Measurements from ENCODE around the gene PPHLN1. TPM values are rescaled to one million over a fixed set of nuclear protein-coding genes. Genes with fewer than 3 reads are reported as not detected.

PPHLN1 gene
- total RNA-seq, 1 experiment from 2014 or later = 118 TPM

GRCh38 chr12:42462486-42462885 is 136.5 kb downstream of the PPHLN1 start:
- Histone ChIP-seq H3K4me3 (no peak overlapping the region), H3K9me3 (replicated peaks) (no peaks in the 10 kb centered on the region), H3K4me1 (no peaks in the 10 kb centered on the region), H3K27me3 (no peaks in the 10 kb centered on the region), H3K36me3 (no peaks in the 10 kb centered on the region), H3K27ac (no peak overlapping the region)
- no peak for DNase-seq

- DNase-seq = no peak
- H3K27me3 ChIP-seq = no peaks in the 10 kb centered on the region
- no peaks in the 10 kb centered on the region for H3K9me3 ChIP-seq (replicated peaks)
- H3K4me1 ChIP-seq = no peaks in the 10 kb centered on the region
- no peak overlapping the region for H3K4me3 ChIP-seq
- H3K27ac ChIP-seq = no peak overlapping the region
- H3K36me3 ChIP-seq = no peaks in the 10 kb centered on the region
Measured at GRCh38 chr12:42463671-42464070, 137.7 kb downstream of the PPHLN1 start.

GRCh38 chr12:42468341-42468821 is 142.4 kb downstream of the PPHLN1 start:
- Histone ChIP-seq H3K4me3 (no peak overlapping the region), H3K9me3 (replicated peaks) (no peaks in the 10 kb centered on the region), H3K27ac (no peak overlapping the region), H3K27me3 (0 out of 2 replicates have a peak, but pooled peaks cover 6% of the 10 kb centered on the region), H3K36me3 (no peaks in the 10 kb centered on the region), H3K4me1 (no peaks in the 10 kb centered on the region)
- no peak for DNase-seq

- no peak for DNase-seq
- no peaks in the 10 kb centered on the region for H3K36me3 ChIP-seq
- H3K4me3 ChIP-seq = no peak overlapping the region
- H3K27me3 ChIP-seq = 0 out of 2 replicates have a peak, but pooled peaks cover 6% of the 10 kb centered on the region
- H3K27ac ChIP-seq = no peak overlapping the region
- H3K9me3 ChIP-seq (replicated peaks) = no peaks in the 10 kb centered on the region
- no peaks in the 10 kb centered on the region for H3K4me1 ChIP-seq
Measured at GRCh38 chr12:42468921-42469320, 143.0 kb downstream of the PPHLN1 start.

- no peaks in the 10 kb centered on the region for H3K4me1 ChIP-seq
- 0 out of 2 replicates have a peak, but pooled peaks cover 6% of the 10 kb centered on the region for H3K27me3 ChIP-seq
- no peak overlapping the region for H3K27ac ChIP-seq
- H3K4me3 ChIP-seq = no peak overlapping the region
- H3K36me3 ChIP-seq = no peaks in the 10 kb centered on the region
- no peaks in the 10 kb centered on the region for H3K9me3 ChIP-seq (replicated peaks)
- DNase-seq = no peak
Measured at GRCh38 chr12:42469355-42470175, 143.6 kb downstream of the PPHLN1 start.

GRCh38 chr12:42472376-42472775 is 146.4 kb downstream of the PPHLN1 start:
- Histone ChIP-seq H3K27me3 (0 out of 2 replicates have a peak, but pooled peaks cover 6% of the 10 kb centered on the region), H3K9me3 (replicated peaks) (no peaks in the 10 kb centered on the region), H3K4me1 (no peaks in the 10 kb centered on the region), H3K36me3 (no peaks in the 10 kb centered on the region), H3K4me3 (no peak overlapping the region), H3K27ac (no peak overlapping the region)
- DNase-seq = no peak

- no peak overlapping the region for H3K4me3 ChIP-seq
- 0 out of 2 replicates have a peak, but pooled peaks cover 6% of the 10 kb centered on the region for H3K27me3 ChIP-seq
- DNase-seq = no peak
- H3K27ac ChIP-seq = no peak overlapping the region
- no peaks in the 10 kb centered on the region for H3K4me1 ChIP-seq
- H3K9me3 ChIP-seq (replicated peaks) = no peaks in the 10 kb centered on the region
- H3K36me3 ChIP-seq = no peaks in the 10 kb centered on the region
Measured at GRCh38 chr12:42473130-42473529, 147.2 kb downstream of the PPHLN1 start.

- Histone ChIP-seq H3K27ac (no peak overlapping the region), H3K9me3 (replicated peaks) (no peaks in the 10 kb centered on the region), H3K4me3 (no peak overlapping the region), H3K4me1 (no peaks in the 10 kb centered on the region), H3K27me3 (0 out of 2 replicates have a peak, but pooled peaks cover 6% of the 10 kb centered on the region), H3K36me3 (no peaks in the 10 kb centered on the region)
- DNase-seq = no peak
Measured at GRCh38 chr12:42473561-42473960, 147.6 kb downstream of the PPHLN1 start.

- Histone ChIP-seq H3K9me3 (replicated peaks) (no peaks in the 10 kb centered on the region), H3K27ac (no peak overlapping the region), H3K36me3 (no peaks in the 10 kb centered on the region), H3K4me1 (no peaks in the 10 kb centered on the region), H3K27me3 (0 out of 2 replicates have a peak, but pooled peaks cover 6% of the 10 kb centered on the region), H3K4me3 (no peak overlapping the region)
- DNase-seq = no peak
Measured at GRCh38 chr12:42474391-42474790, 148.4 kb downstream of the PPHLN1 start.

- no peaks in the 10 kb centered on the region for H3K9me3 ChIP-seq (replicated peaks)
- no peaks in the 10 kb centered on the region for H3K36me3 ChIP-seq
- DNase-seq = no peak
- no peak overlapping the region for H3K27ac ChIP-seq
- H3K4me1 ChIP-seq = no peaks in the 10 kb centered on the region
- no peak overlapping the region for H3K4me3 ChIP-seq
- 0 out of 2 replicates have a peak, but pooled peaks cover 2% of the 10 kb centered on the region for H3K27me3 ChIP-seq
Measured at GRCh38 chr12:42475106-42475505, 149.1 kb downstream of the PPHLN1 start.

- no peaks in the 10 kb centered on the region for H3K36me3 ChIP-seq
- DNase-seq = no peak
- H3K27ac ChIP-seq = no peak overlapping the region
- no peaks in the 10 kb centered on the region; the same call in 1 of the 2 replicates for H3K9me3 ChIP-seq (replicated peaks)
- H3K4me3 ChIP-seq = no peak overlapping the region
- H3K27me3 ChIP-seq = 0 out of 2 replicates have a peak, but pooled peaks cover 3% of the 10 kb centered on the region
- 0 out of 2 replicates have a peak, but pooled peaks cover 3% of the 10 kb centered on the region for H3K4me1 ChIP-seq
Measured at GRCh38 chr12:42477941-42478340, 152.0 kb downstream of the PPHLN1 start.

GRCh38 chr12:42481368-42481767 is 155.4 kb downstream of the PPHLN1 start:
- Histone ChIP-seq H3K36me3 (no peaks in the 10 kb centered on the region), H3K4me3 (no peak overlapping the region), H3K4me1 (peaks cover 10% of the 10 kb centered on the region), H3K27me3 (peaks cover 12% of the 10 kb centered on the region; the same call in 1 of the 2 replicates), H3K27ac (no peak overlapping the region), H3K9me3 (replicated peaks) (no peaks in the 10 kb centered on the region; the same call in 1 of the 2 replicates)
- no peak for DNase-seq

GRCh38 chr12:42482041-42482747 is 156.2 kb downstream of the PPHLN1 start:
- DNase-seq = peak; percentile 14 to 60

GRCh38 chr12:42482748-42483520 is 157.0 kb downstream of the PPHLN1 start:
- no peaks in the 10 kb centered on the region; the same call in 1 of the 2 replicates for H3K9me3 ChIP-seq (replicated peaks)
- H3K4me3 ChIP-seq = peak overlapping the region; percentile 63
- peaks cover 12% of the 10 kb centered on the region; the same call in 1 of the 2 replicates for H3K27me3 ChIP-seq
- peaks cover 10% of the 10 kb centered on the region for H3K4me1 ChIP-seq
- DNase-seq = peak; percentile 77 to 88
- H3K27ac ChIP-seq = no peak overlapping the region
- no peaks in the 10 kb centered on the region for H3K36me3 ChIP-seq

More at GRCh38 chr12:42482041-42482747, 156.2 kb downstream of the PPHLN1 start:
- Histone ChIP-seq H3K27ac (no peak overlapping the region), H3K9me3 (replicated peaks) (no peaks in the 10 kb centered on the region; the same call in 1 of the 2 replicates), H3K27me3 (peaks cover 12% of the 10 kb centered on the region; the same call in 1 of the 2 replicates), H3K4me3 (peak overlapping the region; percentile 63), H3K36me3 (no peaks in the 10 kb centered on the region), H3K4me1 (peaks cover 10% of the 10 kb centered on the region)

Data from SJCRH30 (cell line).